ENCODE measurements around the gene FAM170B. TPM values are rescaled to one million over a fixed set of nuclear protein-coding genes. Genes with fewer than 3 reads are reported as not detected.

The FAM170B gene
- total RNA-seq, 2 experiments from 2014 or later: not detected

- no peaks in the 10 kb centered on the region for H3K4me1 Mint-ChIP-seq (ENCODE audit: low read depth)
- intact Hi-C loops (cut with micrococcal nuclease): no loop called here
- no peaks in the 10 kb centered on the region for H3K9me3 Mint-ChIP-seq
- DNase-seq: no peak
- no peak overlapping the region for H3K27ac Mint-ChIP-seq
- no peak overlapping the region for H3K4me3 Mint-ChIP-seq
- CTCF ChIA-PET: no interaction called here
- peaks cover 18% of the 10 kb centered on the region for H3K27me3 Mint-ChIP-seq (ENCODE audit: low read depth)
- H3K36me3 Mint-ChIP-seq (ENCODE audit: low read depth): no peaks in the 10 kb centered on the region
These were observed 5.0 kb downstream of the FAM170B start for GRCh38 chr10:49128854-49129253.

DNA sequence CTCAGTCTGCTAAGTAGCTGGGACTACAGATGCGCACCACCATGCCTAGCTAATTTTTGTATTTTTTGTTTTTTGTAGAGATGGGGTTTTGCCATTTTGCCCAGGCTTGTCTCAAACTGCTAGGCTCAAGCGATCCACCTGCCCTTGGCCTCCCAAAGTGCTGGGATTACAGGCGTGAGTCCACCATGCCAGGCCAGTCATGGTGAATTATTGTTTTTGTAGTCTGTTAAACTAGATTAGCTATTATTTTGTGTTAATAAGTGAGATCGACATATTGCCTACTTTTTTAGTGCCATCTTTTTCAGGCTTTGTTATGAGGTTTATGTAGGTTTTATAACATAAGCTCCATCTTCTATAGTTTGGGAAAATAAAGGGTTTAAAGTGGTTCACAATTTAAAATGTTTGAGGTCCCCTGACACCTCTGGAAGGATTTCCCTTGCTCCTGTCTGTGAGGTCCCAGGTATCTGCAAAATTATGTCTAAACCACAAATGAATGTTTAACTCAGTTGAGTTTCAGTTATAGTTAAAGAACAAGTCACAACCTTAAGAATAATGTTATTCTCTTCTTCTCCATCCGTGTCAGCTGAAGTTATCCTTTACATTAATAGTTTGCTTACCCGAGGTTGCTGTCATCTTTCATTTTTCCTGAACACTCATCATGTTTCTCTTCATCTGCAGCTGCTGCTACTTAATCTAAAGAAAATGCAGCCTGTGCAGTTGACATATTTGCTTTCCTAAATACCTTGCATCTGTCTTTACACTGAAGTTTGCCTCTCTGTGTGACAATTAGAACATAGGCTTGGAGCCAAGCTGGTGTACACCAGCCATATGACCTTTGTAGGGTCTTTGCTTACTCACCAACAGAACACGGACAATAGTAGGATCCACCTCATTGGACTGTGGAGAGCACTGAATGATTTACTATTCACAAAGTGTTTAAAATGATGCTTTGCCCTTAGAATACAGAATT, 9.6 kb downstream of the FAM170B start:
- no peaks in the 10 kb centered on the region for H3K9me3 Mint-ChIP-seq
- CTCF ChIA-PET: no interaction called here

GRCh38 chr10:49120911-49121310, 12.9 kb downstream of the FAM170B start:
- no peaks in the 10 kb centered on the region for H3K4me1 Mint-ChIP-seq (ENCODE audit: low read depth)
- no peaks in the 10 kb centered on the region for H3K9me3 Mint-ChIP-seq
- intact Hi-C loops (cut with micrococcal nuclease): no loop called here
- H3K4me3 Mint-ChIP-seq: no peak overlapping the region
- H3K36me3 Mint-ChIP-seq (ENCODE audit: low read depth): no peaks in the 10 kb centered on the region
- H3K27ac Mint-ChIP-seq: no peak overlapping the region
- peaks cover 10% of the 10 kb centered on the region for H3K27me3 Mint-ChIP-seq (ENCODE audit: low read depth)
- CTCF ChIA-PET: no interaction called here
- no peak for DNase-seq

More for the DNA sequence above, 9.6 kb downstream of the FAM170B start:
- H3K27ac Mint-ChIP-seq: no peak overlapping the region
- peaks cover 15% of the 10 kb centered on the region for H3K27me3 Mint-ChIP-seq (ENCODE audit: low read depth)
- intact Hi-C loops (cut with micrococcal nuclease): no loop called here
- H3K36me3 Mint-ChIP-seq (ENCODE audit: low read depth): no peaks in the 10 kb centered on the region
- no peaks in the 10 kb centered on the region for H3K4me1 Mint-ChIP-seq (ENCODE audit: low read depth)
- no peak overlapping the region for H3K4me3 Mint-ChIP-seq
- no peak for DNase-seq

DNA sequence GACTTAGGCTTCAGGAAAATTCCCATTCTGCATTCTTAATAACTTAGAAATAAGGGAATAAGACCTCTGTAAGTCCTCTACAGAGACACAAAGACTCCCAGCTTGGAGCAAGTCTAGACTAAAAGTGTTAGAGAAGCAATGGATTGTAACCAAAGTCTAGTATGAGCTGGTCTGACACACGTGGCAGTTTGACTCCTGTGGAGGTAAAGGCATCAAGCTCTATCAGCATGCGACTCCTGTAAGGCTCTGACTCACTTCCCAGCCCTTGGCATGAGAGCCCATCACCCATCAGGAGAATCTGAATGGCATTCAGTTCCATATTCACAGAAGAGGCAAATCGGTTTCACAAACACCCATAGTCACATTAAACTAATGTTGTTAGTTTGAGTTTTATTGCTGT, 14.1 kb downstream of the FAM170B start:
- CTCF ChIA-PET: no interaction called here
- H3K36me3 Mint-ChIP-seq (ENCODE audit: low read depth): no peaks in the 10 kb centered on the region
- no peak overlapping the region for H3K4me3 Mint-ChIP-seq

DNA sequence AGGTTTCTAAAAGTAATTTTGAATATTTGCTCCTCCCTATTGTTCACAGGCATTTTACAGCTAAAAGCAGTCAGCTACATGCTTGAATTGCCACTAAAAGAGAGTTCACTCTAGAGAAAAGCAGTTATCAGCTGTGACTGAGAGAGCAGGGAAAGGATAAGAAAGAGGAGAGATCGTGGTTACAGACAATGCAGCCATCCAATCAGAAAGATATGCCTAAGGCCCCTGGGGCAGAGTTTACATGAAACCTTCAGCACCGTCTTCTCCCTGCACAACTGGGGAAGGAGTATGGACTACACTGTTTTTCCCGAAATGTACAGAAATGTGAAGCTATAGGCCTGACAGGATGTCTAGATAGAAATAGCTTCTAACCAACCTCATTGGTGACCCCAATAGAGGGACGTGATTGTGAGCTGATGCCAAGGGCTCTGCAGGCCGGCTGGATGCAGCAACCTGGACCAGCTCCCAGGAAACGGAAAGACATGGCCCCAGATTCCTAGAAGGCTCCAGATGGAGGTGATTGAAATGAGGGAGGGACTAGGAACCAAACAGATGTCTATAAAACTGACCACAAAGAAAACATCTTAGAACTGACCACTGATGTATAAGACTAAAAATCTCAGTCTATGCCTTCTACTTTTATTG, 15.3 kb downstream of the FAM170B start:
- intact Hi-C loops (cut with micrococcal nuclease): no loop called here
- Mint-ChIP-seq H3K4me1 (ENCODE audit: low read depth) (peaks cover 4% of the 10 kb centered on the region), H3K27ac (no peak overlapping the region), H3K27me3 (ENCODE audit: low read depth) (peaks cover 15% of the 10 kb centered on the region), H3K9me3 (no peaks in the 10 kb centered on the region), H3K36me3 (ENCODE audit: low read depth) (no peaks in the 10 kb centered on the region), H3K4me3 (no peak overlapping the region)
- CTCF ChIA-PET: interaction anchor here (1.0 kb wide), 1 partner anchor 462 kb away, joined by 3 read pairs; no protein-coding TSS in a partner anchor
- DNase-seq: no peak

More for the DNA sequence above, 14.1 kb downstream of the FAM170B start:
- Mint-ChIP-seq H3K27me3 (ENCODE audit: low read depth) (peaks cover 12% of the 10 kb centered on the region), H3K9me3 (no peaks in the 10 kb centered on the region), H3K4me1 (ENCODE audit: low read depth) (peaks cover 1% of the 10 kb centered on the region), H3K27ac (no peak overlapping the region)
- no peak for DNase-seq
- intact Hi-C loops (cut with micrococcal nuclease): no loop called here

DNA sequence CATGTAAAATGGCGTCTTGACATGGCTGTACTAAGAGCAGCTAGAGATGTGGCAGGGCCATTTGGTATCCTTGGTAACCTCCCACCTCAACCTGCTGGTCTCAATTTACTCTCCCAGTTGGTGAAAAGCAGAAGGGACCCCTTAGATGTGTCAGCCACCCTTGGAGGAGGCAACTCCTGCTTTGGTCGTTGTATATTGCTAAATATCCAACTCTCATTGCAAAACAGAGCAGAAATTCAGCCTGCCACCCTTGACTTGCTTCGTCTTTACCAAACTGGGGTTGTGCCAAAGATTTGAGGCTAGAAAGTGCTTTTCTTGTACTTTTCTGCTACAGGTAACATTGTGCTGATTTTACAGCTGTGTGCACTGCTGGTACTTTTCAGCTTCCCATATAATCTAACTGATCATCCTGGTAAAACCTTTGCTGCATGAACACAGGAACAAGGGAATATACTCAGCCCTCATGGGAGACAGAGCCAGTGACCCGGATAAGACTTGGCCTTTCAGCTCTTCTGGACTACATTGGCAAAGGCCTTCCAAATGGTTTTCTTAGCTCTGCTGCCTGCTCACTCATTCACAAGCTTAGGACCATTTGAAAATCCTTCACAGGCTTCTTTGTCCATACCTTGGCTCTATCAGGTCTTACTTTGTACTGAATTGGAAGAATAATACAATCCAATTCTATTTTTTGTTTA, 16.3 kb downstream of the FAM170B start:
- H3K27ac Mint-ChIP-seq: no peak overlapping the region

GRCh38 chr10:49116509-49117375, 17.1 kb downstream of the FAM170B start:
- Mint-ChIP-seq H3K27me3 (ENCODE audit: low read depth) (peaks cover 15% of the 10 kb centered on the region), H3K4me3 (no peak overlapping the region), H3K9me3 (no peaks in the 10 kb centered on the region), H3K4me1 (ENCODE audit: low read depth) (peaks cover 4% of the 10 kb centered on the region), H3K36me3 (ENCODE audit: low read depth) (no peaks in the 10 kb centered on the region), H3K27ac (no peak overlapping the region)
- DNase-seq: no peak
- intact Hi-C loops (cut with micrococcal nuclease): no loop called here
- CTCF ChIA-PET: no interaction called here

More for the DNA sequence above, 16.3 kb downstream of the FAM170B start:
- H3K4me3 Mint-ChIP-seq: no peak overlapping the region
- H3K36me3 Mint-ChIP-seq (ENCODE audit: low read depth): no peaks in the 10 kb centered on the region
- no peaks in the 10 kb centered on the region for H3K9me3 Mint-ChIP-seq
- DNase-seq: no peak
- intact Hi-C loops (cut with micrococcal nuclease): no loop called here
- H3K4me1 Mint-ChIP-seq (ENCODE audit: low read depth): peaks cover 4% of the 10 kb centered on the region
- CTCF ChIA-PET: interaction anchor here (1.0 kb wide), 1 partner anchor 461 kb away, joined by 3 read pairs; no protein-coding TSS in a partner anchor
- peaks cover 15% of the 10 kb centered on the region for H3K27me3 Mint-ChIP-seq (ENCODE audit: low read depth)

- CTCF ChIA-PET: no interaction called here
- Mint-ChIP-seq H3K9me3 (no peaks in the 10 kb centered on the region), H3K27me3 (ENCODE audit: low read depth) (peaks cover 15% of the 10 kb centered on the region), H3K4me3 (no peak overlapping the region), H3K4me1 (ENCODE audit: low read depth) (peaks cover 4% of the 10 kb centered on the region), H3K36me3 (ENCODE audit: low read depth) (no peaks in the 10 kb centered on the region), H3K27ac (no peak overlapping the region)
- intact Hi-C loops (cut with micrococcal nuclease): no loop called here
- peak; percentile 12 for DNase-seq
These were observed 17.9 kb downstream of the FAM170B start for GRCh38 chr10:49115796-49116508.

DNA sequence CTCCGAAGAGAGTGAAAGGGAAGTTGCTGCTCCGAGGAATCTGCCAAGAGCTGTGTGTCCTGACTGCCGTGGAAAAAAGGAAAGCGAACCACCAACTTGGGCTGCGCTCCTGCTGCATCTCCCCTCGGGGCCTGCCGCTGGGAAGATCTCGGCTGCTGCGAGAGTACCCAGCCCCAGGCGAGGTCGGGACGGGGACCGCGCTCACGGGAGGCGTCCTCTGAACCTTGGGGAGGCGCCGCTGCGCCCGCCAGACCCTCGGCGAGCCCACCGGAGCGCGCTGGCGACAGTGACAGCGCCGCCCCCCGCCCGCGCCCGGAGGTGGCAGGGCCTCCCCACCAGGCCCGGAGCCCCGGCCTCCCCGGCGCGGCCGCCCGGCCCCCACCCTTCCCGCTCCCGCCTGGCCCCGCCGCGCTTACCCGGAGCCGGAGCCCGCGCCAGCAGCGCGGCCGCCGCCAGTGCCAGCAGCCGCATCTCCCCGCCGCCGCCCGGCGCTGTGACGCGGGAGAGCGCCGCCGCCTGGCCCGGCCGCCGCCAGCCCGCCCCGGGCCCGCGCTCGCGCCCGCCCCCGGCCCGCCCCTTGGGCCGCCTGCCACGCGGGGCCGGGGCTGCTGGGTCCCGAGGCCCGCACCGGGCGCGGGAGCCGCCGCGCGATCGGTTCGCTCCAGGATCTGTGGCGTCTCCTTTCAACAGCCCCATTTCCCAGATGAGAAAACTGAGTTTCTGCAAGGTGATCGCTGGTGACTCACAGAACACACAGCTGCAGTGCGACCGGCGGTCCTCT, 18.6 kb downstream of the FAM170B start, which contains the start of gene VSTM4:
Gene VSTM4, minus strand, starts transcription at position 508 of the 781 bp plus-strand sequence. Its CDS starts 37 bp downstream, at position 471.
- peaks cover 4% of the 10 kb centered on the region for H3K4me1 Mint-ChIP-seq (ENCODE audit: low read depth)
- intact Hi-C loops (cut with micrococcal nuclease): no loop called here
- no peak for DNase-seq
- peaks cover 13% of the 10 kb centered on the region for H3K27me3 Mint-ChIP-seq (ENCODE audit: low read depth)
- no peaks in the 10 kb centered on the region for H3K9me3 Mint-ChIP-seq
- CTCF ChIA-PET: no interaction called here
- no peak within 1 kb of the TSS for H3K4me3 Mint-ChIP-seq
- no peak within 1 kb of the TSS for H3K27ac Mint-ChIP-seq
- no peaks in the 10 kb centered on the region for H3K36me3 Mint-ChIP-seq (ENCODE audit: low read depth)

DNA sequence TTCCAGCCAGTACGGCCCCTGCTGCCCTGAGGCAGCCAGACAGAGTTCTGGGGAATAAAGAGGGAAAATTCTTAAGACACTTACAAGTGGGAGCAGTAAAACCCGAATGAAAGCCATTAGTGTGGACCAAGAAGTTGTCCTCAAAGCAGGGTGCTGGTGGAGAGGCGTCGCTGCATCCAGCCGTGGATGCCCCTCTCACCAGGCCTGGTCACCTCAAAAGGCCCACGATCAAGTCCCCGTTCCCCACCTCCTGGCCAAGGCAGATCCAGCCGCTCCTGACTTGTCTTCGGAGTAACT, 19.2 kb downstream of the FAM170B start:
- Mint-ChIP-seq H3K9me3 (no peaks in the 10 kb centered on the region), H3K4me1 (ENCODE audit: low read depth) (peaks cover 4% of the 10 kb centered on the region), H3K27ac (no peak overlapping the region), H3K36me3 (ENCODE audit: low read depth) (no peaks in the 10 kb centered on the region), H3K4me3 (no peak overlapping the region), H3K27me3 (ENCODE audit: low read depth) (peaks cover 13% of the 10 kb centered on the region)
- CTCF ChIA-PET: no interaction called here
- DNase-seq: no peak
- intact Hi-C loops (cut with micrococcal nuclease): no loop called here

DNA sequence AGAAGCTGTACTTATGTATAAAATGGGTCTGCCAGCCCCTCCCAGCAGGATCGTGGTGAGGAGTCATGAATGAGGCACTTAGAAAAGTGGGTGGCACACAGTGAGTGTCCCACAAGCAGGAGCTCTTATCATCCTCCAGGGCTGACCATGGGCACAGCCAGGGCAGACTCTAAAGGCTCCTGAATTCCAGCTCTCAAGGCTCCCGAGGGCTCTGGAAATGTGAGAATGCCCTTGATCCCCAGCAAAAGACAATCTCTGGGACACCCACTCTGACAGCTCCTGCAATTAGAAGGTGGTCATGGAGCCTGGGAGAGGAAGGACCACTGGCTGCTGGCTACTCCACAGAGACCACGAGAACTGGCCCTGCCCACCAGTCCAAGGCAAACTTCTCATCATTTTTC, 20.1 kb downstream of the FAM170B start:
- intact Hi-C loops (cut with micrococcal nuclease): no loop called here
- H3K9me3 Mint-ChIP-seq: no peaks in the 10 kb centered on the region
- H3K36me3 Mint-ChIP-seq (ENCODE audit: low read depth): no peaks in the 10 kb centered on the region
- peaks cover 4% of the 10 kb centered on the region for H3K4me1 Mint-ChIP-seq (ENCODE audit: low read depth)
- peaks cover 17% of the 10 kb centered on the region for H3K27me3 Mint-ChIP-seq (ENCODE audit: low read depth)
- DNase-seq: no peak
- CTCF ChIA-PET: interaction anchor here (0.6 kb wide), 1 partner anchor 138 kb away, joined by 3 read pairs; no protein-coding TSS in a partner anchor
- H3K4me3 Mint-ChIP-seq: no peak overlapping the region
- no peak overlapping the region for H3K27ac Mint-ChIP-seq
